Retinal pigment epithelial cell (primary cell): ENCODE results near the gene C5orf58.

ENCODE experiments used
- DNase-seq: peaks from one replicate; pipeline ENCODE4 v3.0.0-alpha.2; 2010; ENCODE audit warnings: low read depth
- H3K4me3 ChIP-seq: 2 replicates; pipeline ENCODE4 v1.5.1; 2011; ENCODE audit warnings: mild to moderate bottlenecking, low read length, control low read depth, moderate library complexity
- CTCF ChIP-seq: conservative IDR thresholded peaks from 2 replicates; pipeline ENCODE4 v1.5.1; 2011; ENCODE audit warnings: low read depth, low read length, control low read depth, inconsistent platforms

The C5orf58 gene

DNA sequence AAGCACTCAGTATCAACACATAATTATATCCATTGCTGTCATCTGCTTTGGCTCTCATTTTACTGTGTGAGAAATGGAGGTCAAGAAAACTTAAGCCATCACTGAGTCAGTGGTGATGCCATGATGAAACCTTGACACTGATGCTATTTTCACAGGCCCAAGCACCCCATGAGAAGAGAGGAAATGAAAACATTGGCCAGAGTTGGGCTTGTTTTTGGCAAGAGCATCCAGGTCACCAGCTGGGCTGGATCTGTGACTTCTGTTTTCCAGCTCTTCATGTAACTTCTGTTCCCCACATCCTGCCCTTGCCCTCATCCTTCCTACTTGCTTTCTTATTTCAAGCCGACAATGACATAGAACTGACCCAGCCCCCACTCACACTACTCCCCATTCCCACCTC lies 54.7 kb downstream of the C5orf58 start:
- H3K4me3 ChIP-seq = no peak overlapping the region
- no peak for TF ChIP-seq CTCF
- no peak for DNase-seq

DNA sequence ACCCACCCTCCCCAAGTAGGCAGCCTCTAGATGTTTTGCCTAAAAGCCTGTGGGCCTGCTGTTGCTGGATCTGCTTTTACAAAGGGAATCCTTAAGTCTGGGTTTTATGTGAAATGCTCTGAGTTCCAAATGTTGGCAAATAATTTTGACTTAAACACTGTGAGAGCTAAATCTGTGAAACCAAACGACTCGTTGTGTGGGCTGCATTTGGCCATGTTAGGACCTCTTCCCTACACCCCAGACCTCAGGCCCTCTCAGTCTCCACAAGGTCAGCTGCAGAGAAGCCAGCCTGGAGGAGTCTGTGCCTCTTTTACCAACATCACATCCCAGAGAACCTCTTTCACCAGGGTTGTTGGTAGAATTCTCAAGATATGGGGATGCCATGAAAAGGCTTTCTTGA lies 55.4 kb downstream of the C5orf58 start:
- no peak overlapping the region for H3K4me3 ChIP-seq
- DNase-seq = no peak
- TF ChIP-seq CTCF = no peak

- no peak overlapping the region for H3K4me3 ChIP-seq
- DNase-seq = no peak
- no peak for TF ChIP-seq CTCF
These were observed 55.8 kb downstream of the C5orf58 start for GRCh38 chr5:170288551-170288950.

DNA sequence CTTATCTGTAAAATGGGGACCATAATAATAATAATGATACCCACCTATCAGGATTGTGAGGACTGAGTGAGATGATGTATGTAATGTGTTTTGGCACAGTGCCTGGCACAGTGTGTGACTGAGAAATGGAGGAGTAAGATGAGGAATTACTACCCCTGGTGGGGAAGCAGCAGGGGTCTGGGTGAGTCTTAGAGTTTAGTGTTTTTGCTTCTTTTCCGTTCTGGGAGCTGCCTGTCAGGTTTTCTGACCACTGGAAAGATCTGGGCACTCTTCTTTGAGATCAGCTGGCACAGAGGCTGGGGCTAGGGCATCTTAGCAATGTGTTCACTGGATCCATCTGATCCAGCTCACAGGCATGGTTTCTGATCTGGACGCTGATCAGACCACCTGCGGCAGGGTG lies 56.3 kb downstream of the C5orf58 start:
- no peak overlapping the region for H3K4me3 ChIP-seq

GRCh38 chr5:170289764-170290163 lies 57.0 kb downstream of the C5orf58 start:
- no peak for TF ChIP-seq CTCF
- no peak overlapping the region for H3K4me3 ChIP-seq
- DNase-seq = no peak

More for the DNA sequence above, 56.3 kb downstream of the C5orf58 start:
- TF ChIP-seq CTCF = no peak
- DNase-seq = no peak

DNA sequence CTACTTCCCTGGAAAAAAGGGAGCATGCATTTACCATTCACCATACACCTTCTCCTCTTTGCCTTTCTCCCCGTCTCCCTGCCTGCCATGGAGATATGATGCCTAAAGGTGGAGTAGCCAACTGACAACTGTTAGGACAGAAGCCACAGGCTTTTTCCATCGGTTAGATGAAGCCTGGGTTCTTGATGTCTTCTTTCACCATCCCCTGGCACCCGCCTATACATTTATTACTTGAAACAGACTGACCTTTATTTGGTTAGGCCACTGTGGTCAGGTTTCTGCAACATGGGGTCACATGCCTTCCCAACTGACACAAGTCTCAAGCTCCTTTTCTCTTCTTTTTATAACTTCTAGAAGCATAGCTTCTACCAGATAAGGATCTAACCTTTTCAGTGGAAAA lies 57.7 kb downstream of the C5orf58 start:
- H3K4me3 ChIP-seq = no peak overlapping the region
- DNase-seq = no peak
- TF ChIP-seq CTCF = no peak

DNA sequence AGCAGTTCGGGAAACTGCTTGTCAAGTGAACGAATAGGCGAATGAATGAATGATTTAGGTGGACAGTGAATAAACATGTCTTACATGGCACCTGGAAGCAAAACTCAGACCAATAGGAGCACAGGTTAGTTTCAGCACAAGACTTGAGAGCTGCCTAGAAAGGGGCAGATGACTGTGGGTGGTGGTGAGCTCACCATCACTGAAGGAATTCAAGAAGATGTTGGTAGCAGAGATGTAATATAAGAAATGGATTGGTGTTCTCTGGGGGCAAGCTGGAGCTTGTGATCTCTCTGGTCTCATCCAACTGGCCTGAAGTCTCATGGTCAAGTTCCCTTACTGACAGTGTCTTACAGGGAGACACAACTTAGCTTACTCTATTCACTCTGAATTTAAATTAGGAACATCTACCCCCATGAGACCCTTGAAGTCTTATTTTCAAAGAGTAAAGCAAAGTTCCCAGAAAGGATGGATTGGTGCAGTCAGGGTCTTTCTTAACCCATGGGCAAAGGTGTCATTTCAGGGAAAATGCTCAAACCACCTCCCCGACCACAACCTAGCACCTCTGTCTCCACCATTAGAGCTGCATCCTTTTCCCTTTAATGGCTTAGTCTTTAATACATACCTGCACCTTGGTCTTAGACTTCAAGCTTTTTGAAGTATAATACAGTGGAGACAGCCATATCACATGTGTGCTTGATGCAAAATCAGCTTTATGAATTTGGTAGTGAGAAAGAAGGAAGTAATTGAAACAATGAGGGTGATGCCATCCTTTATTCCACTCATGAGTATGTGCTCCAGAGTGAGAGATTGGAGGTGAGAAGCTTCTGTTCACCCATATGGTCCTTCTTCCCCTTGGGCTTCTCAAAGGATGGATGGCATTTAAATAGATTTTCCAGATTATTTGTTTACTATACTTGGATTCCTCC lies 59.7 kb downstream of the C5orf58 start:
- no peak overlapping the region for H3K4me3 ChIP-seq
- DNase-seq = no peak
- TF ChIP-seq CTCF = no peak
